ENCODE measurements around the gene CIRBP. TPM values are rescaled to one million over a fixed set of nuclear protein-coding genes. Genes with fewer than 3 reads are reported as not detected.

The CIRBP gene
- total RNA-seq, 1 experiment from 2014 or later: 263 TPM

GRCh38 chr19:1268226-1269064, 687 bp upstream of the CIRBP start:
- H3K27me3 ChIP-seq (ENCODE audit: insufficient read depth, low read length): no peaks in the 10 kb centered on the region
- H3K14ac ChIP-seq (ENCODE audit: insufficient read depth, low read length): no peak overlapping the region
- no peak overlapping the region for H3K23ac ChIP-seq (ENCODE audit: insufficient read length, low read depth, low read length)
- peak overlapping the region; percentile 62 to 74 for H3K4me3 Mint-ChIP-seq
- WGBS (ENCODE audit: extremely low coverage, insufficient read length, low lambda C conversion rate): 100% methylated on average over 4 of the region's 40 CpGs
- peaks cover 13% of the 10 kb centered on the region for H3K27me3 Mint-ChIP-seq (ENCODE audit: low read depth)
- no peak overlapping the region for H3K4me2 ChIP-seq (ENCODE audit: insufficient read depth, insufficient read length, low read length)
- H3K9me3 Mint-ChIP-seq: no peaks in the 10 kb centered on the region
- H3K27ac ChIP-seq (ENCODE audit: insufficient read length, low read depth, low read length): no peak overlapping the region
- no peak for DNase-seq
- no peak overlapping the region for H4K91ac ChIP-seq (ENCODE audit: insufficient read length, low read depth, low read length)
- no peak overlapping the region for H4K5ac ChIP-seq (ENCODE audit: insufficient read length, low read depth, low read length)
- no peak overlapping the region for H3K9ac ChIP-seq (ENCODE audit: extremely low read depth, insufficient read length, low read length)
- peak overlapping the region; percentile 35 to 91 (median 59); a peak in 5 of 7 replicates for H3K27ac Mint-ChIP-seq
- H3K23me2 ChIP-seq (ENCODE audit: insufficient read length, low read depth, low read length, poor library complexity, severe bottlenecking): peaks cover 17% of the 10 kb centered on the region
- H3K56ac ChIP-seq (ENCODE audit: insufficient read length, low read depth, low read length): no peak overlapping the region
- no peak overlapping the region for H2BK5ac ChIP-seq (ENCODE audit: insufficient read length, low read length)
- H3K79me1 ChIP-seq (ENCODE audit: insufficient read depth, low read depth, low read length, poor library complexity, severe bottlenecking): peaks cover 9% of the 10 kb centered on the region
- no peak overlapping the region for H2AK5ac ChIP-seq (ENCODE audit: insufficient read length, low read length)
- TF ChIP-seq CTCF (conservative IDR thresholded peaks at IDR 0.05): no peak
- no peak overlapping the region for H4K8ac ChIP-seq (replicated peaks; ENCODE audit: insufficient read length, low read depth, low read length)
- peaks cover 4% of the 10 kb centered on the region; the same call in 1 of the 2 replicates for H3K79me2 ChIP-seq (ENCODE audit: insufficient read depth, low read length)
- H3K18ac ChIP-seq (ENCODE audit: insufficient read length, low read depth, low read length): no peak overlapping the region
- no peak overlapping the region for H2AFZ ChIP-seq (ENCODE audit: low read length)
- H2BK12ac ChIP-seq (ENCODE audit: insufficient read length, low read depth, low read length): no peak overlapping the region
- H3K4me1 ChIP-seq (ENCODE audit: insufficient read depth, low read length): peaks cover 4% of the 10 kb centered on the region; the same call in 1 of the 2 replicates
- no peaks in the 10 kb centered on the region for H3K9me3 ChIP-seq (ENCODE audit: control insufficient read depth, low read depth, low read length)
- H3K4ac ChIP-seq (ENCODE audit: low read depth, low read length): no peak overlapping the region
- no peaks in the 10 kb centered on the region for H4K20me1 ChIP-seq (ENCODE audit: control insufficient read depth, insufficient read depth, insufficient read length)
- peaks cover 55 to 59% of the 10 kb centered on the region in 2 experiments for H3K4me1 Mint-ChIP-seq
- peaks cover 28 to 46% (median 35%) of the 10 kb centered on the region in 3 experiments for H3K36me3 Mint-ChIP-seq (ENCODE audit: insufficient read depth in 1 of 3, low read depth in 3 of 3)
- H2BK15ac ChIP-seq (ENCODE audit: low read depth, low read length): no peak overlapping the region
- H3T11ph ChIP-seq (ENCODE audit: low read length): no peak overlapping the region
- no peak overlapping the region for H2BK20ac ChIP-seq (ENCODE audit: low read depth, low read length, poor library complexity, severe bottlenecking)
- H2BK120ac ChIP-seq (ENCODE audit: low read depth, low read length, poor library complexity, severe bottlenecking): no peak overlapping the region
